Measurements from ENCODE around the gene FAM222B.
"Not testable (repeated sequence)": the region's sequence is repeated elsewhere in the genome, so short reads cannot be mapped to it uniquely, and the experiment has no call there.

FAM222B gene

DNA sequence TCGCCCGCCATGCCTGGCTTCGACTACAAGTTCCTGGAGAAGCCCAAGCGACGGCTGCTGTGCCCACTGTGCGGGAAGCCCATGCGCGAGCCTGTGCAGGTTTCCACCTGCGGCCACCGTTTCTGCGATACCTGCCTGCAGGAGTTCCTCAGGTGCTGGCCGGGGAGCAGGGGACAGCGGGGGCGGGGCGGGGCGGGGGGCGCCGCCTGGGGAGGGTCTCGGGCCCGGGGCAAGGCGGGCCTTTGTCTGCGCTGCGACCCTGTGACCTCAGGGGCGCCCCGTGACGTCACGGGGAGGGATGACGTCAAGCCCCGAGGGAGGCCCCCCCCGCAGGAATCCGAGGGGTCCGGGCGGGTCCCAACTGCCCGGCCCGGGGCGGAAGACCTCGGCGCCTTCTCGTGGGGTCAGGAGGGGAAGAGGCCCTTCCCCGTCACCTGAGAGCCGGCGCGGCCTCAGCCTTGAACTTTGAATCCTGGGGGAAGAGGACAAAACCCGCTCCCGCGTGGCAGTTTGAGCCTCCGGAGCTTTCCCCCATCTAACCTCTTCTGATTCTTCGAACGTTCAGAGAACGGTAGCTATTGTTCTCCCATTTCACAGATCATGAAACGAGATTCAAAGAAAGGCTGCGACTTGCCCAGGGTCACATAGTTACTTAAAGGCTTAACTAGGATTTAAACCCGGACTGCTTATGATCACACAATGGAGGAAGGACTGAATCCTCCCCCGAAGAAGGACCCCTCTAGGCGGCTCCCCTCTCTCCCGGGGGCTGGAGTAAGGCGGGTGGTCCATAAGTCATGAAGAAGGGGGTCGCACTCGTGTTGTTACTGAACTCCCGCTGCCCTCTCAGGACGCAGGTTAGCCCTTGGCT is 98.3 kb downstream of the FAM222B start:
- DNase-seq = no peak

DNA sequence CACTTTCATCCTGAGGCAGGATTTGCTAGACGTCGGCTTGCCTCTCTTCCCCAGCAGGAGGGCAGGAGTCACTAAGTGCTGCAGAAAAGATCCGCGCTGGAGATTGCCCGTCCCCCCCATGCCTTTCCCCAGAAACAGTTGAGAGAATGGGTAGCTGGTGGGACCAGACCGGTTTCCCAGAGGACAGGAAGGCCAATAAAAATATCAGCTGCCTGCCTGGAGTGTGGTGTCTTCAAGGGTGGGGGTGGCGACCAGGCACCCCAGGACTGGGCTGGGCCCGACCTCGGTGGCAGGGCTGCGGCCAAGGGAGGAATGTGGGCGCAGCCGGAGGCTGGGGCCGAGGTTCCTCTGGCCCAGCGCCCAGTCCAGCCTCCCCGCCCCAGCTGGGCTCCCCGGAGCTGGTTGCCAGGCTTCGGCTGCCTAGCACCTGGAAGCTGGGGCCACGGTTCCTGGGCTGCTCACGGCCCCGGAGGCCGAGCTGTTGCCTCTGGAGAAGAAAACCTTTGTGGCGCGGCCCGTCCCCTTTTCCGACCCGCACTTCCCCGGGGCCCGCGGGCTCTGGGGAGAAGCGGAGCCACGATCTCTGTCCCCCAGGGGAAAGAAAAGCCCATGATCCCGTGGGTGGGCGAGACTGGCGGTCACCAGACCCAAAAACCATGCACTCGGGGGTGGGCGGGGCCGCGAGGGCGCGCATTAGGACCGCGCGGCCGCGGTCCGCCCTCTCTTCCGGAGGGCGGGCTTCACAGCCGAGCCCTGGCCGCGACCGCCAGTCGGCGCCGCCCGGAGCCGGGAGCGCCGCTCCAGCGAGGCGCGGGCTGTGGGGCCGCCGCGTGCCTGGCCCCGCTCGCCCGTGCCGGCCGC is 99.1 kb downstream of the FAM222B start, which contains the start of gene TRAF4:
Gene TRAF4 (plus strand): TSS at position 769 of the 861 bp plus-strand sequence. CDS start 102 bp downstream, outside the sequence.
- DNase-seq = peak; percentile 63

DNA sequence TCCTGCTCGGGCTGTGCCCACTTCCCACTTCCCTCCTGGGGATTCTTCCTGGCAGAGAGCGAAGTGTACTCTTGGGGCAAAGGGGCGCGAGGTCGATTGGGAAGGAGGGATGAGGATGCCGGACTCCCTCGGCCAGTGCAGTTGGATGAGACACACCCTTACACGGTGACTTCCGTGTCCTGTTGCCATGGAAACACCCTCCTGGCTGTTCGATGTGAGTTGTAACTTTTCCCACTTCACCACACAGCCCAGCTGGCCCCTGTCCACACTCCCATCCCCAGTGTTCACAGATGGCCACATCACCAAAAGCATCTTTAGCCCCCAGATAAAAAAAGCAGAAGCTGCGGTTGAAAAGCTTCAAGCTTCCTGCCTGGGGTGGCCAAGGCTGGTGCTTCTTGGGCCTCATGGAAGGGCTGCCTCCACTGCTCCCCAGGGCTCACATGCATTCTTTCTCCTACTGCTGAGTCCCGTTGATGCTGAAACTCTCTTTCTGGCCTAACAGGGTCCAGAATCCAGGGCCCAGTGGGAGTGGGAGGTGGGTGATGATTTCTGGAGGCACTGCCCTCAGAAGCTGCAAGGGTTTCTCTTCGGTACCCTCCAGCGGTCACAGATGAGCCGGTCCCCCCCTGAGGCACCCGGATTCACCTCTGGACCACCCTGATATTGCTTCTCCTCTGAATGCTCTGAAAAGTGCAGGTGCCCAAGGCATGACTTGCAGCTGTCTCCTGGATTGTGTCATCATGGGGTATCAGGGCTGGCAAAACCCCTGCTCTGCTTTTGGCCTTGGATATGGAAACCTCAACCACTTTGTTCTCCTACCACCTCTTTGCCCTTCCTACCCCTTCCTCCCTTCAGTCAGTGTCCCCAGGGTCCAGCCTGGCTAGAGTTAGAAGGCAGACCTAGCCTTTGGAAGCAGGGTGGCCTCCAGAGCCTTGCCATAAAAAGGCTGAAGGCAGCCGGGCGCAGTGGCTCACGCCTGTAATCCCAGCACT is 100.9 kb downstream of the FAM222B start:
- no peak for DNase-seq

DNA sequence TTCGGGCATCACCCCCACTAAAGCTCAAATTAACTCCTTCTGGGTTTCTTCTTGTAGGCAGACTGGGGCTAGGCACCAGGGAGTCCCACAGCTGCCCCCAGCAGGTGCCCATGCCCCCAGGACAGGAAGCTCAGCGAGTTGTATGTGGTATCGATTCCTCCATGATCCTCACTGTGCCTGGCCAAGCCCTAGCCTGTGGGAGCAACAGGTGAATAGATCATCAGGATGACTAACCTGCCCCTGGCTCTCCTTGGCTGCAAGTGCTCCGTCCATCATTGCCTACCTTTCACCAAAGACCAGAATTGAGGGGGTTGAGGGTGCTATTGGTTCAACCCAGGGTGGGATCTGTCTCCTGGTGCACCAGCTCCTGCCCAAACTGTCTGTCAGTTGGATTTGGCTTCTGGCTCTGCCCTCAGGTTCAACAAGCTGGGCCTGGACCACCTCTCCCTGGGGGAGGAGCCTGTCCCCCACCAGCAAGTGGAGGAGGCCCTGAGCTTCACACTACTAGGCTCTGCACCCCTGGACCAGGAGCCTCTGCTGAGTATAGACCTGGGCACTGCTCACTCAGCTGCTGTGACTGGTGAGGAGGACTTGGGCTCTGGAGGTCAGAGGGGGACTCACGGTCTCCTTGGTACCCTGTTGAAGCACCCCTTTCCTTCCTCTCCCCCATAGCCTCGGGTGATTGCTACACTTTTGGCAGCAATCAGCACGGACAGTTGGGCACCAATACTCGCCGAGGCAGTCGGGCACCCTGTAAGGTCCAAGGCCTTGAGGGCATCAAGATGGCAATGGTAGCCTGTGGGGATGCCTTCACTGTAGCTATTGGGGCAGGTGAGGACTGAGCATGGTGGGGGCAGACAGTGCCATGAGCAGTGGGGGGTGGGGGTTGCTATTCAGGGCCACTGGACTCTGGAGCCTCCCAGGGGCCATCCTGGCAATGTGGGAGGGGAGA is 101.9 kb downstream of the FAM222B start:
- no peak for DNase-seq

DNA sequence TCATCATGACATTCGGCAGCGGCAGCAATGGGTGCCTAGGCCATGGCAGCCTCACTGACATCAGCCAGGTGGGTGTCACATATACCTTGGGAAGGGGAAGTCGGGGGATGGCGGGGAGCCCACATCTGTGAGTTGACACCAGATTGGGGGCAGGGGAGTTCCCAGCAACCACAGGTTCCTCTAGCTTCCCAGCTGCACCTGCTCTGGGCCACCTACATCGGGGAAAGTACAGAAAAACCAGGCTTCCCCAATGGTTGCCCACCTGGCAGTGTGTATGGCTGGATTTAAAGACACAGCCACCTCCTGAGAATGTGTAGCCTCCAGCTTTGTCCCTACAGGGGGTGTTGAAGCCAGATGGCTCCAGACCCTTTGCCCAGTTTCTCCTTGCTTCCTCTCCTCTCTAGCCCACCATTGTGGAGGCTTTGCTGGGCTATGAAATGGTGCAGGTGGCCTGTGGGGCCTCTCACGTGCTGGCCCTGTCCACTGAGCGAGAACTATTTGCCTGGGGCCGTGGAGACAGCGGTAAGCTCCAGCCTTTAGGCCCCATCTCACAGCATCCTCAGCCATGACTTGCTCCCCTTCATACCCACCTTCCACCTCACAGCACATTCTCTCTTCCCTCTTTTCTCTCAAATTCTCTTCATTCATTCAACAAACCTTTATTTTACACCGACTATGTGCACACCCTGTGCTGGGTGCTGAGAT is 103.8 kb downstream of the FAM222B start:
- no peak for DNase-seq

DNA sequence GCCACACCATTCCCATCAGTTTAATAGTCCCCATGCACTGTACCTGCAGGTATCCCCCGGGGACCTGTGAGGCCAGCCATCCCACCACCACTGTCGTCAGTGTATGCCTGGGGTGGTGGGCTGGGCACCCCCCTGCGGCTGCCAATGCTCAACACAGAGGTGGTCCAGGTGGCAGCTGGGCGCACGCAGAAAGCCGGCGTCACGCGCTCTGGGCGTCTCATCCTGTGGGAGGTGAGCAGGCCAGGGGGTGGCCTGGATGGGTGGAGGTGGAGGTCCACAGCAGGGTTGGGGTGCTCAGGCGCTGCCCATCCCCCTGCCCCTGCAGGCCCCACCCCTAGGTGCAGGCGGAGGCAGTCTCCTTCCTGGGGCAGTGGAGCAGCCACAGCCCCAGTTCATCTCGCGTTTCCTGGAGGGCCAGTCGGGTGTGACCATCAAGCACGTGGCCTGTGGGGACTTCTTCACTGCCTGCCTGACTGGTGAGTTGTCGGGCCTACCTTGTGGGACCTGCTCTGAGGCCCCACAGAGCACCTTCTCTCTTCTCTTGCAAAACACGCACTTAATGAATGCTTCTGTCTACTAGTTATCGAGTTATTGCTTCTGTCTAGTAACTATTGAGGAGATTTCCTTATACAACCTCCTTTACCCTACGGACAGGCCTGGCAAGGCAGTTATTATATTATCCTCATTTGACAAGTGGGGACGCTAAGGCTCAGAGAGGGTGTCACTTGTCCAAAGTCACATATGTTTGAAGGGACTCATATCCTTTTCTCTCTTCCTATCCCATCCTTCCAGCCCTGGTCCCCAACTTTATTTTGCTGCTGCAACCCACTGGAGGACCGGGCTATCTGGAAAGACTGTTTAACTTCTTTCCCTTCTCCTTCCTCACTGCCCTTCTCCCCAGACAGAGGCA is 104.6 kb downstream of the FAM222B start:
- no peak for DNase-seq

DNA sequence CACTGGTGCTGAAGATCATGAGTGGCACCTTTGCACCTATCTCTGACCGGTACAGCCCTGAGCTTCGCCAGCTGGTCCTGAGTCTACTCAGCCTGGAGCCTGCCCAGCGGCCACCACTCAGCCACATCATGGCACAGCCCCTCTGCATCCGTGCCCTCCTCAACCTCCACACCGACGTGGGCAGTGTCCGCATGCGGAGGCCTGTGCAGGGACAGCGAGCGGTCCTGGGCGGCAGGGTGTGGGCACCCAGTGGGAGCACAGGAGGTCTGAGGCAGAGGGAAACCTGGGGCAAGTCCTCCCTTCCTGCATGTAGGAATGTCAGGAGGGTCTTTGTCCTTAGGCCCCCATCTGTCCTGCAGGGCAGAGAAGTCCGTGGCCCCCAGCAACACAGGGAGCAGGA is 105.3 kb downstream of the FAM222B start:
- no peak for DNase-seq

DNA sequence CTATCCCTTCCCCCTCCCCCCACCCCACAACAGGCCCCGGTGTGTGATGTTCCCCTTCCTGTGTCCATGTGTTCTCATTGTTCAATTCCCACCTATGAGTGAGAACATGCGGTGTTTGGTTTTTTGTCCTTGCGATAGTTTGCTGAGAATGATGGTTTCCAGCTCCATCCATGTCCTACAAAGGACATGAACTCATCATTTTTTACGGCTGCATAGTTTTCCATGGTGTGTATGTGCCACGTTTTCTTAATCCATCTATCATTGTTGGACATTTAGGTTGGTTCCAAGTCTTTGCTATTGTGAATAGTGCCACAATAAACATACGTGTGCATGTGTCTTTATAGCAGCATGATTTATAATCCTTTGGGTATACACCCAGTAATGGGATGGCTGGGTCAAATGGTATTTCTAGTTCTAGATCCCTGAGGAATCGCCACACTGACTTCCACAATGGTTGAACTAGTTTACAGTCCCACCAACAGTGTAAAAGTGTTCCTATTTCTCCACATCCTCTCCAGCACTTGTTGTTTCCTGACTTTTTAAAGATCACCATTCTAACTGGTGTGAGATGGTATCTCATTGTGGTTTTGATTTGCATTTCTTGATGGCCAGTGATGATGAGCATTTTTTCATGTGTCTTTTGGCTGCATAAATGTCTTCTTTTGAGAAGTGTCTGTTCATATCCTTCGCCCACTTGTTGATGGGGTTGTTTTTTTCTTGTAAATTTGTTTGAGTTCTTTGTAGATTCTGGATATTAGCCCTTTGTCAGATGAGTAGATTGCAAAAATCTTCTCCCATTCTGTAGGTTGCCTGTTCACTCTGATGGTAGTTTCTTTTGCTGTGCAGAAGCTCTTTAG is 106.4 kb downstream of the FAM222B start:
- not testable (repeated sequence) for DNase-seq

DNA sequence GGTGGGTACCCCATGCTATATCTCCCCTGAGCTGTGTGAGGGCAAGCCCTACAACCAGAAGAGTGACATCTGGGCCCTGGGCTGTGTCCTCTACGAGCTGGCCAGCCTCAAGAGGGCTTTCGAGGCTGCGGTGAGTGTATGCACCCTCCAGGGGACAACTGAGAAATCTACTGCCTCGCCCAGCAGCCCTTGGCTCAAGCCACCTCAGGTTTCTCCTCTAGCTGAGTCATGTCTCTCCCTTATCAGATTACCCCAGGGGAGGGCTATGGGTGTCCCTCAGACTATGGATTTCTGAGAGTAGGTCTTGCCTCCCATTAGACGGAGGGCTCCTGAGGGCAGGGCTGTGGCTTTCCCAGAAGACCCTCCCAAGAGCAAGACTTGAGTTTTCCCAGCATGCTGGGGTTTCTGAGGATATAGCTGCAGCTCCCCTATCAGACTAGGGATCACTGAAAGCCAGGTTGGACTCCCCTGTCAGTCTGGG is 107.3 kb downstream of the FAM222B start:
- no peak for DNase-seq

DNA sequence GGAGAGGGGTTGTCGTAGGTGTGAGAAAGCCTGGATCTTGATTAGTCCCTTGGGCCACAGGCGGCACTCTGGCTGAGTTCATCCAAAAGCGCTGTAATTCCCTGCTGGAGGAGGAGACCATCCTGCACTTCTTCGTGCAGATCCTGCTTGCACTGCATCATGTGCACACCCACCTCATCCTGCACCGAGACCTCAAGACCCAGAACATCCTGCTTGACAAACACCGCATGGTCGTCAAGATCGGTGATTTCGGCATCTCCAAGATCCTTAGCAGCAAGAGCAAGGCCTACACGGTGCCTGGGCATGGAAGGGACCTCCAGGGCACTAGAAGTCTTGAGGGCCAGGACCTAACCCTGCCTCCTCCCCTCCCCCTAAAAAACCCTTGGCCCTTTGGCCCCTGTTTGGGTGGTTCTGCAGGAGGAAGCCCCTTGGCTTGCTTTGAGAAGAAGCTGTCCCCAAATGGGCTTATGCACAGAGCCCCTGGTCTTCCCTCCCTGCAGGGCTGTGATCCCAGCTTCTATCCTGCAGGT is 107.8 kb downstream of the FAM222B start:
- DNase-seq = no peak

DNA sequence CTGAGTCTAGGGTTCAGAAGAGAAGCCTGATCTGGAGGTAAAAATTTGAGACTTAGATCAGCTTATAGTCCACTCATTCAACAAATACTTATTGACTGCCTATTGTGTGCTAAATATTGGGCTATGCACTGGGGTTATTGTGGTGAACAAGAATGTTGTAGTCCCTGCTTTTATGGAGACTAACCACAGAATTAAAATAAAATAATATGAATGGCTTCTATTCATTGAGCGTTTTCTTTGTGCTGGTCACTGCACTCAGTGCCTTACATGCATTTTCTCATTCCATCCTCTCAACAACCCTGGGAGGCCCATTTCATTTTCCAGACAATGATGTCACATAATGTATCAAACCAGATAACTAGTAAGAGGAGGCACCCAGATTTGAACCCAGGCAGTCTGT is 109.2 kb downstream of the FAM222B start:
- DNase-seq = no peak

DNA sequence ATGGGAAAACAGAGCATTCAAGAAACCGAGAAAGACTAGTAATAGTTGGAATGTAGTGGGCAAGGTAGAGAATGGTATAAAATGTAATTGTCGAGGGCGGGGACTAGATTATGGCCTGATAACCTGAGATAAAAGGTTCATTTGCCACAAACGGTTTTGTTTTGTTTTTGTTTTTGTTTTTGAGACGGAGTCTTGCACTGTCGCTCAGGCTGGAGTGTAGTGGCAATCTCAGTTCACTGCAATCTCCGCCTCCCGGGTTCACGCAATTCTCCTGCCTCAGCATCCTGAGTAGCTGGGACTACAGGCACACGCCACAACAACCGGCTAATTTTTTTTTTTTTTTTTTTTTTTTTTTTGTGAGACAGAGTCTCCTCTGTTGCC is 112.7 kb downstream of the FAM222B start:
- no peak for DNase-seq

DNA sequence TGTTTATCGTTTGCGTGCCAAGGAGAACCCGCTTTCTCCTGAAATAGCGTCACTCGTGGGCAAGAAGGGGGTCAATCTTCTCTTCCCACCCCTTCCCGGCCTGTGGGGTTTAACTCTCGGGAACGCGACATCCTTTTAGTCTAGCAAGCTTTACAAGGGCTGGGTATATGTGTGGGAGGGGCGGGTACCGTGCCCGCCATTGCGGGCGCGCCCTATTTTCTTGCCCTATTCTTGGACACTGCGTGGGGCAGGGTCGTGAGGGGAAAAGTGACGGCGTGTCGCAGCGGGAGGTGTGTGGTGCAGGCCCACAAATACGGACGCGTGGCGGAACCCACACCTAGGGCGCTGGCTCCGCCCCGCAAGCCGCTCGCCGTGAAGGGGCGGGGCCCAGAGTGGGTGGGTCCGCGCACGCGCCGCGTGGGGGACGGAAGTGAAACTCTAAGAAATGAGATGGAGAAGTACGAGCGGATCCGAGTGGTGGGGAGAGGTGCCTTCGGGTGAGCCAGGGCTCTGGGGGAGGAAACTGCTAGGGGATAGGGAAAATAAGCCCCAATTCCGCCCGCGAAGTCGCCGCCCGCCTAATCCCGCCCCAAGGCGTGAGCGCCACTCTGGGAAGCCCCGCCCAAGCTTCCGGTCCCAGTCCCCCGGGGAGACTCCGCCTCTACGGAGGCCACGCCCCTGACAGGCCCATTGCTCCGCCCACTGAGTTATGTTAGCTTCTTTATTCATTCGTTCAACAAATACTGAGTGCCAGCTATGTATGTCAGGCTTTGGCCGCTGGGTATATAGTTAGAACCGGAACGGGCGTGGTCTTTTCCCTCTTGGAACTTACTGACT is 114.0 kb downstream of the FAM222B start, which contains the start of gene NEK8:
Gene NEK8 (plus strand): TSS at position 425 of the 837 bp plus-strand sequence. CDS start 26 bp downstream, at position 451.
- peak; percentile 91 for DNase-seq

DNA sequence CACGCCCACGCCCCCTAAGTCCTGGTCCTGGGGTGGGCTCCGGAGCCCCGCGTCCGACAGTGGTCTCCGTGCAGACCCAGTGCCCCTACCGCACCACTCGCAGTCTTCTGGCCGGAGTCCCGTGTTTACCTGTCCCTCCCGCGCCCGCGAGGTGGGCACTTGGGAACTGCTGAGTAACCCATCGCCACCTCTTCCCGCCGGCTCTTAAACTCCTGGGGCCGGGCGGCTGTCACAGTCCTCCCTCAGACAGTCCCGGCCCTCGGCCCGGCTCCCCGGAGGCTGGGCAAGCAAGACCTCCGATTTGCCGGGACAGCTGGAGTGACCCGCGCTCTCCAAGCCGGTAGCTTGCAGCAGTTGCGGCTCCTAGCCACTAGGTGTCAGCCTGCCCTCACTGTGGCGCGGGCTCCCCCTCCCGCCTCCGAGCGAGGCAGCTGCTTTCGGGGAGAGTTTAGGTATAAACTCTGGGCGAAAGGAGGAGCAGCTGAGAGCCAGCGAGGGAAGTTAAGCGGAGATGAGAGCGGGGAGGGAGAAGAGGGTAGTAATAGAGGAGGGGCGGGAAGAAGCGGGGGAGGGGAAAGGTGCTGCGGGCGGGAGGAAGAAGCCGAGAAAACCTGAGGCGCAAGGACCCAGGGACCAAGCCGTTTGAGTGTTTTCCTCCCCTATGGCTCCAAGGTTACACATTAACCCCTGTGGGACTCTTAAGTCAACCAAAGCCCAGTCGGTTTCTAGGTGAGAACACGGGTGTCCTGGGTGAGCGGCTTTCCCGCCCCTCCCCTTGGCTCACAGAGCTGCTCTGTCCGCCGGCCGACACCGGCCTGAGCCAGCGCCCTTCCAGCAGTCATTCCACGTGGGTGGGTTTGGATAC is 115.7 kb downstream of the FAM222B start:
- DNase-seq = peak; percentile 88

DNA sequence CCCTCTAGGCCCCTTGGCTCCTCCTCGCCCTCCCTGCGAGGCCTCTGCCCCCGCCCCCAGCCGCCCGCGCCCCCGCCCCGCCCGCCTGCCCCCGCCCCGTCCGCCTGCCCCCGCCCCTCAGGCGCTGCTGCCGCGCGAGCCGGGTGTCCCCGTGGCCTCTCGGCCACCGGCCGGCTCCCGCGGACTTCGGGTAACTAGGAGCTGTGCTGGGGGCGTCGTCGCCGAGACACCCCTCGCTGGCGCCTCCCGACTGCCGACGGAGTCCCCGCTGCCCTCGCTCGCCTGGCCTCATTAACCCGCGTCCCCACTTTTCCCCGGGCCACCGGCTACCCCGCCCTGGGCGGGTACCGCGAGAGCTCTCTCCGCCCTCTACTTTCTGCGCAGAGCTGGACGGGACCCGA is 116.4 kb downstream of the FAM222B start, which contains the start of gene TLCD1:
Gene TLCD1 (minus strand): TSS at position 8 of the 401 bp plus-strand sequence. CDS start 136 bp downstream, outside the sequence.
- peak; percentile 68 for DNase-seq
